ENCODE data around the gene H2AZ1. TPM values are rescaled to one million over a fixed set of nuclear protein-coding genes. Genes with fewer than 3 reads are reported as not detected.

The H2AZ1 gene
- total RNA-seq, 2 donors from 2014 or later: 69.9 to 105 TPM

DNA sequence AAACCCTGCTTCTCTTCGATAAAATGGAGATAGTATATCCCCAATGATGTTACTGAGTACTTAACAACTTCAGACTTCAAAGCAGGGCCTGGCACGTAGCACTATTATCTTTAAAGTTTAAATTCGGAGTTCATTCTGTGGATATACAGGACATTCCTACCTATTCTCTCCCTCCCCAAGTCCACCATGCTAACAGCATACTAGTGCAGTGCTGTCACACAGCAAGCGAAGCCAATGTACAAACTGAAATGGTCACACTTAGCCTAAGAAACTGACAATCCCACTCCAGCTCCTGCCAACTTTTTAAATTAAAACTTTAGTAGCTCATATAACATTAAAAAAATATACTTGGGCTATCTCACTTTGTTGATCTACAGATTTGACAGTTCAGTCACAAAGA lies 2.5 kb downstream of the H2AZ1 start:
- DNase-seq (ENCODE audit: low spot score): no peak
- intact Hi-C loops (cut with DNase I): loop anchor here in 1 of 2 donors (10.0 kb wide), 2 partner anchors 53 to 863 kb away; partner anchors contain the start of genes ADH5 and LAMTOR3

DNA sequence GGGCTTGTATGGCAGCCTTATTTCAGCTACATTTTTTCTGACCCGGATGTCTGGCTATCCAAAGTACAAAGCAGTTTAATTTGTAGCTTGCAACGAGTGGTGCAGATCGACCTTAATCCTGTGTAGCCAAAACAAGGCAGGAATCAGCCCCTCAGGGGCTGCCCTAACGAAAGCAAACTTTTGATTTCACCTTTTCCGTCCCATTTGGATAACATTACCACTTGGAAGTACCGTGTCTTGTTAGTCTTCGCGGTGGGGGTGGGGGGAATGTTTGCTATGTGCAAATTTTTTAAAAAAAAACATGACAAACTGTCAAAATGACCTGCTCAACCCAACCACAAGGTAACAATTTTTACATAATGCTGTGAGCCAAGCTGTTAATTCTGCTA lies 2.9 kb downstream of the H2AZ1 start:
- DNase-seq (ENCODE audit: low spot score): no peak
- intact Hi-C loops (cut with DNase I): loop anchor here in 1 of 2 donors (10.0 kb wide), 2 partner anchors 52 to 862 kb away; partner anchors contain the start of genes ADH5 and LAMTOR3

DNA sequence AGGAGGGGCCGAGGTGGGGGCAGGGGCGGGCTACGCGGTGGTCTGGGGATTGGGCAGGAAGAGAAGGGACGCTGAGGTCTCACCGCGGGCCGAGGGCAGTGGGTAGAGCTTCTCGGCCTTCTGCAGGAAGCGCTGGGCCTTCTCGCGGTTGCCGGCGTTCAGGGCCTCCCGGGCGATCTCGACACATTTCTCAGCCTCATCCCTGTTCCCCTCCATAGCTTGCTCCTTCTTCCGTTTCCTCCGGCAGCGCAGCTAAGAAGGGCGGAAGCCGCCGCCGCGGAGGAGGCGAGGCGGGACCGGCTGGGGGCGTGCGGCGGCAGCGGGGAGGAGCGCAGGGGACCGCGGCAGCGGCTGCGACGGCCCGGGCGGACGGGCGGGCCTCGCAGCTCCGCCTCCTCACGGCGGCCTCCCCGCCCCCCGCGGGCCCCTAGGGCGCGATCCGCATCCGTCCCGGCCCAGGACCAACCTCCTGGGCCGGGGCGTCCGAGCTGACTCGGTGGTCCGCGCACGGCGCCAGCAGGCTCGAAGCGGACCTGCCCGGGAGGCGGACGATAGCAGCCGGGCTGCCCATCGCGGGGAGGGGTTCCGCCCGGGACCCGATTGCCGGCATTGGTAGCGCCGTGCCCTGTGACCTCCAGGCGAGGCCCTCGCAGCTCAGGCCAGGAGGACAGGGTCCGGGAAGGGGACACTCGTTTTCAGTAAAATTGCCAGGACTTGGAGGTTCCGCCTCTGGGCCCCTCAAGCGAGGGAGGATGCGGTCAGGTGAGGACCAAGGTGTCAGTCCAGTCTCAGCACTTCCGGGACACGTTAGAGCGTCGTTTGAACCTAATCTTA lies 3.5 kb downstream of the H2AZ1 start, which contains the start of gene DNAJB14:
Gene DNAJB14 (minus strand): TSS at position 263 of the 834 bp plus-strand sequence. CDS start 47 bp downstream, at position 216.
- intact Hi-C loops (cut with DNase I): loop anchor here in 1 of 2 donors (10.0 kb wide), 2 partner anchors 52 to 862 kb away; partner anchors contain the start of genes ADH5 and LAMTOR3
- DNase-seq (ENCODE audit: low spot score): peak; percentile 92

DNA sequence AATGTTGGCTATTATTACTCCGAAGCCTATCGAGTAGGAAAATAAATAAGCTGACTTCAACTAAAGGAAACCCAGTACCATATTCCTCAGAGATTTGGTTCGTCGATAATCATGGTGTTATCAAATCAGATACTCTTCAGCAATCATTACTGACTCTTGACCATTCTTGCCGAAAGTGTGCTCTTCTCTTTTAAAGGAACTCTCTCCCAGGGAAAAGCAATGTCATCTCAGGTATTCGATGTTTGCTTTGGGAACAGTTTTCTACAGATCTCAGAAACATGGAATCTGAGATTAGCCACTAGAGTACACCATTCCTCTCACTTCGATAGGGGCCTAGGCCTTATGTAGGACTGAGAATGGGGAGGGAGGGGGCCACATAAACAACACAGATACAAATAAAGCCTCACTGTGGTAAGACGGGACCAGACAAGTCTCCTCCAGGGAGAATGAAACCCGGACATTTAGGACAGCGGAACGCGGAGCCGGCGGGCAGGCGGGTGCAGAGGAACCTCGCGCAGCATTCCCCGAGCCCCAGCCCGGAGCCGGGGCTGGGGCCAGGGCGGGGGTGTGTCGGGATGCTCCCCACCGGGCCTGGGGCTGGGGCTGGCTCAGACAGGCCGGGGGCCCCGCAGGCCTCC lies 4.2 kb downstream of the H2AZ1 start:
- no peak for DNase-seq (ENCODE audit: low spot score)
- intact Hi-C loops (cut with DNase I): loop anchor here in 1 of 2 donors (10.0 kb wide), 2 partner anchors 51 to 861 kb away; partner anchors contain the start of genes ADH5 and LAMTOR3

DNA sequence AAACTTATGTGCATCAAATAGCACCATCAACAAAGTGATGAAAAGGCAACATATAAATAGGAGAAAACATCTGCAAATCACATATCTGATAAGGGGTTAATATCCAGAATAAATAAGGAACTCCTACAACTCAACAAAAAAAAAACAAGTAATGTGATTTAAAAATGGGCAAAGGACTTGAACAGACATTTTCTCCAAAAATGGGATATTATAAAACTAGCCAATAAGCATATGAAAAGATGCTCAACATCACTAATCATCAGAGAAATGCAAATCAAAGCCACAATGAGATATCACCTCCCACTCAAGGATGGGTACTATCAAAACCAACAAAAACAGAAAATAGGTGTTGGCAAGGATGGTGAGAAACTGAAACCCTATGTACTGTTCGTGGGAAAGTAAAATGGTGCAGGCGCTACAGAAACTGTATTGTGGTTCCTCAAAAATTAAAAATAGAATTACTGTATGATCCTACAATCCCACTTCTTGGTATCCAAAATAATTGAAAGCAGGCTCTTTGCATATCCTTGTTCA lies 6.1 kb downstream of the H2AZ1 start:
- intact Hi-C loops (cut with DNase I): loop anchor here in 1 of 2 donors (10.0 kb wide), 2 partner anchors 49 to 859 kb away; partner anchors contain the start of genes ADH5 and LAMTOR3
- DNase-seq (ENCODE audit: low spot score): no peak

DNA sequence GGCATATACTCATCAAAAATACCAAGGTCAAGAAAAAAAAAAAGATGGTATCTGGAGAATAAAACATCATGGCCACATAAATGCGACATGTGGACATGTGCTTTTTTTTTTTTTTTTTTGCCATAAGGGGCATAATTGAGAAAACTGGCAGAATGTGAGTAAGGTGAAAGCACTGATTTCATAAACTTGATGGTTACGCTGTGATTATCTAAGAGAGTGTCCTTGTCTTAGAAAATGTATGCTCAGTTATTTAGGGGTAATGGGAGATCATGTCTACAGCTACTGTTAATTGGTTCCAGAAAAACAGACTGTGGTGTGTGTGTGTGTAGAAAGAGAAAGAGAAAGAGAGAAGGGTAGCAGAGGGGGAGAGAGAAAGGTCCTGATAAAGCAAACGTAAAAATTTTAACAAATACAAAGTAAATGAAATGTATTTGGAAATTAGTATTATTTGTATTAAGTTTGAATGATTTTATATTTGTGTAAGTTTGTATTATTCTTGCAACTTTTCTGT lies 11.8 kb downstream of the H2AZ1 start:
- intact Hi-C loops (cut with DNase I): no loop called here
- DNase-seq (ENCODE audit: low spot score): no peak

DNA sequence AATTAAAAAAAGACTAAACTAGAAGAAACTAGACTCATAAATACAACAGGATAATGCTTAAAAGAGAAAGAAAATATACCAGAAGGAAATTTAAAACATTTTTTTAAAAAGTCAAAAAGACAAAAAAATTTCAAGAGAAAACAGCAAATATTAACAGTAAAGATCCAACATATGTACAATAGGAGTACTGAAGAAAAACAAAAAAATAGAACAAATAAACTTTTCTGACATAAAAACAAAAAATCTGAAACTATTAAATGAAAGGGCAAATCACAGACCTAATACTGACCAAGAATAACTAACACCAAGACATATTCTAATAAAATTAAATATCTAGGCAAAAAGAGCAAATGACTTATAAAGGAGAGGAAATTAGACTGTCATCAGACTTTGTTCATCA lies 15.2 kb downstream of the H2AZ1 start:
- intact Hi-C loops (cut with DNase I): no loop called here
- no peak for DNase-seq (ENCODE audit: low spot score)

DNA sequence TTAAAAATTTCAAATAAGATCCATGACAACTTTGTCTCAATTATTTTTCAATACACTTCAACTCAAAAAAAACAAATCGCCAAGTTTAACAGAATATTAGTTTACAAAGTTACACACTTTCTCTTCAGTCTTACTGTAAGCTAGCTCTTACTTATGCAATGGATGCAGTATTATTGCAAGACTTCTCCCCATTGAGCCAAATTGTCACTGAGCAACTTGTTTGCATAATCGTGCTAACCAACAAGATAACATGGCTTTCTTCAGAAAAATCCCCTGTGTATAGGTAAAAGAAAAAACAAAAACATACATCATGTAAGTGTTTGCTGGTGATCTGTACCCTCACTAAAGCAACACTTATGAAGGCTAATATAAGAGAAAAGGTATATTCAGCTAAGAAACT lies 22.5 kb downstream of the H2AZ1 start:
- no peak for DNase-seq (ENCODE audit: low spot score)
- intact Hi-C loops (cut with DNase I): no loop called here

DNA sequence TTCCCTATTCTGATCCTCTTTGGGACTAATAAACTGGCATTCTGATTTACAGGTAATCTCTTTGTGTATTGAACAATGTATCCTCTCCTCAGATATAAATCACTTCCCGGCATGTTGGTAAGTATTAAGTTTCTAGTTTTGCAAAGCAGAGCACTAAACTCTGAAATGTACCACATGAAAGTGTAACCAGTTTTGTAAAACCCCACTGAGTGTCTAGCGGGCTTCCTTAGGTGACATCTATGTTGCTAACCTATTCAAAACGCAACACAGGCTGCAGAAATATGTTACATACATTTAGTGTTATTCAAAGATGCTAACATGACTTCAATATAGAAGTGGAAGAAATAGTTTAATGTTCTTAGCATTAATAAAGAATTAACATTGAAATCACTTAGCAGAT lies 28.9 kb downstream of the H2AZ1 start:
- no peak for DNase-seq (ENCODE audit: low spot score)
- intact Hi-C loops (cut with DNase I): no loop called here

DNA sequence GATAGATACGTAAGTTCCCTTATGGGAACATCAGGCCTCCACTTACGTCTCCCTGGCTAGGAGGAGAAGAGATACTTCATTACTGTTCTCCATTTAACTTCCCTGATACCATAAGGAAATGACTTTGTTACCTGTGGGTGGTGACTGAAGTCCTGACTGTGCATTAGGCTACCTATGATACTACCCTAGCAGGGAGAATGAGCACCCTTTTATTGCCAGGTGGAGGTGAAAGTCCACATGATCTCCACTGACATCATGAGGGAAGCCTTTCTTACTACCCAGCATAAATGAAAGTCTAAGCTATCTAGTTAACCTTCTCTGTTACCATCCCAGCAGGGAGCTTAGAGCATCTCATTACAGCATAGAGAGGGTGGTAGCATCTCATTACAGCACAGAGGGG lies 31.4 kb downstream of the H2AZ1 start:
- DNase-seq (ENCODE audit: low spot score): no peak
- intact Hi-C loops (cut with DNase I): no loop called here

DNA sequence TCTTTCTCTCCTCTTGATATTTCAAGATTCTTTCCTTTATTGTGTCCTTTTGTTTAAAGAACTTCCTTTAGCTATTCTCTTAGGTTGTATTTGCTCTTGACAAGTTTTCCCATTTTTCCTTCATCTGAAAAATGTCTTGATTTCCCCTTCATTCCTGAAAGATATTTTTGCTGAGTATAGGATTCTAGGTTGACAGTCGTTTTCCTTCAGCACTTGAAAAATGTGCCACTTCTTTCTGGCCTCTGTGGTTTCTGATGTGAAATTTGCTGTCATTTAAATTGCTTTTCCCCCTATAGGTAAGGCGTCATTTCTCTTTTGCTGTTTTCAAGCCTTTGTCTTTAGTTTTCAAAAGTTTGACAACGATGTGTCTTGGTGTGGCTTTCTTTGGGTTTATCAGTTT lies 32.5 kb downstream of the H2AZ1 start:
- intact Hi-C loops (cut with DNase I): no loop called here
- no peak for DNase-seq (ENCODE audit: low spot score)

DNA sequence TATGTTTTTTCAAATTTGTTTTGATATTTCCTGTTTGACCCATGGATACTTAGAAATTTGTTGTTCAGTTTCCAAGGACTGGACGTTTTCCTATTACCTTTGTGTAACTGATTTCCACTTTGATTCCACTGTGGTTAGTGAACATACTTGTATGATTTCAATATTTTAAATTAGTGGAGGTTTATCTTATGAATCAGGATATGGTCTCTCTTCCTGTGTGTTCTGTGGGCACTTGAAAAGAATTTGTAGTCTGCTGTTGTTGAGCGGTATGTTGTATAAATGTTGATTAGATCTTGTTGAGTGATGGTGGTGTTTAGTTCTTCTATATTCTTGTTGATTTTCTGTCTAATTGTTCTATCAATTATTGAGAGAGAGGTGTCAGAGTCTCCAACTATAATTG lies 34.6 kb downstream of the H2AZ1 start:
- DNase-seq (ENCODE audit: low spot score): no peak
- intact Hi-C loops (cut with DNase I): no loop called here

Other genes with a start within 250 kb of the H2AZ1 start
- gene DAPP1, start 133.4 kb downstream of the H2AZ1 start, total RNA-seq: 1 to 10 TPM; 1.7 to 2.8 TPM
- gene LAMTOR3, start 55.8 kb downstream of the H2AZ1 start, total RNA-seq: 10 to 100 TPM; 26.1 to 30.6 TPM
- 10 to 100 TPM; 35.6 to 45.2 TPM for gene DNAJB14, start 3.7 kb downstream of the H2AZ1 start, total RNA-seq
- 1 to 10 TPM; 4.4 to 9.8 TPM for gene DDIT4L, start 240.2 kb upstream of the H2AZ1 start, total RNA-seq